ENCODE data around the gene RALA.
A peak's percentile ranks its signal among the peaks of the same experiment; 100 is the strongest.
"Not testable (repeated sequence)": the region's sequence is repeated elsewhere in the genome, so short reads cannot be mapped to it uniquely, and the experiment has no call there.

Gene RALA

GRCh38 chr7:39683216-39683845 lies 60.0 kb downstream of the RALA start:
- no peak for DNase-seq (ENCODE audit: low spot score)

GRCh38 chr7:39686261-39686924 lies 63.0 kb downstream of the RALA start:
- no peak for DNase-seq (ENCODE audit: low spot score)

GRCh38 chr7:39688611-39689480 lies 65.5 kb downstream of the RALA start:
- peak; percentile 48 for DNase-seq (ENCODE audit: low spot score)

- DNase-seq (ENCODE audit: low spot score), result no peak
Measured at GRCh38 chr7:39691821-39692220, 68.4 kb downstream of the RALA start.

- not testable (repeated sequence) for DNase-seq (ENCODE audit: low spot score)
Measured at GRCh38 chr7:39693086-39693485, 69.7 kb downstream of the RALA start.

GRCh38 chr7:39693812-39694211 lies 70.4 kb downstream of the RALA start:
- DNase-seq (ENCODE audit: low spot score), result no peak

- no peak for DNase-seq (ENCODE audit: low spot score)
Measured at GRCh38 chr7:39695852-39696586, 72.6 kb downstream of the RALA start.

GRCh38 chr7:39696631-39697030 lies 73.3 kb downstream of the RALA start:
- DNase-seq (ENCODE audit: low spot score), result no peak

- no peak for DNase-seq (ENCODE audit: low spot score)
Measured at GRCh38 chr7:39697483-39697882, 74.1 kb downstream of the RALA start.

GRCh38 chr7:39700165-39700564 lies 76.8 kb downstream of the RALA start:
- DNase-seq (ENCODE audit: low spot score), result no peak

GRCh38 chr7:39700932-39701331 lies 77.6 kb downstream of the RALA start:
- no peak for DNase-seq (ENCODE audit: low spot score)

- no peak for DNase-seq (ENCODE audit: low spot score)
Measured at GRCh38 chr7:39702133-39702532, 78.8 kb downstream of the RALA start.

- DNase-seq (ENCODE audit: low spot score), result no peak
Measured at GRCh38 chr7:39703144-39703543, 79.8 kb downstream of the RALA start.

- no peak for DNase-seq (ENCODE audit: low spot score)
Measured at GRCh38 chr7:39709029-39709428, 85.7 kb downstream of the RALA start.

GRCh38 chr7:39709768-39710311 lies 86.5 kb downstream of the RALA start:
- DNase-seq (ENCODE audit: low spot score), result no peak

- no peak for DNase-seq (ENCODE audit: low spot score)
Measured at GRCh38 chr7:39712751-39713150, 89.4 kb downstream of the RALA start.

GRCh38 chr7:39714447-39715091 lies 91.2 kb downstream of the RALA start:
- no peak for DNase-seq (ENCODE audit: low spot score)

- DNase-seq (ENCODE audit: low spot score), result no peak
Measured at GRCh38 chr7:39720586-39720985, 97.2 kb downstream of the RALA start.

- no peak for DNase-seq (ENCODE audit: low spot score)
Measured at GRCh38 chr7:39721345-39721744, 98.0 kb downstream of the RALA start.

- DNase-seq (ENCODE audit: low spot score), result no peak
Measured at GRCh38 chr7:39721919-39722597, 98.7 kb downstream of the RALA start.
